NCI-H345 (cell line): Measurements from ENCODE around the gene NCOA7.
A peak's percentile ranks its signal among the peaks of the same experiment; 100 is the strongest.
"Not testable (repeated sequence)": the region's sequence is repeated elsewhere in the genome, so short reads cannot be mapped to it uniquely, and the experiment has no call there.

ENCODE experiments used
- DNase-seq: peaks from one replicate; lab custom pipeline; 2025; lab: John Stamatoyannopoulos, UW

Gene NCOA7

DNA sequence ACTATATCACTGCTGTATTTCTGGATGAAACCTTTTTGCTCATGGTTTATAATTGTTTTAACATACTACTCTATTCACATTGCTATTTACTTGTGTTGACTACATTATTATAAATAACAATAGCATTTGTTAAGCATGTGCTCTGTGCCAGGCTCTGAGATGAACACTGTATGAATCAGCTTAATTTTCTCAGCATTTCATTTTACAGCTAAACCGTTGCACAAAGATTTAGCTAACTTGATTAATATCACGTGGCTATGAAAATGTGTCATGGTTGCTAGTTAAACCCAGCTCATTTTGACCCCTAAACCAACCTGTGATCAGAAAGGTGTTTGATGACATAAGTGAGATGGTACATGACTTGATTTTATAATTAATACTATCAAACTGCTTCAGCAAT is 77.5 kb downstream of the NCOA7 start:
- DNase-seq, result no peak

- DNase-seq, result no peak
Measured at GRCh38 chr6:125868678-125869395, 78.1 kb downstream of the NCOA7 start.

- DNase-seq, result no peak
Measured at GRCh38 chr6:125869427-125869826, 78.7 kb downstream of the NCOA7 start.

GRCh38 chr6:125871365-125871764 is 80.6 kb downstream of the NCOA7 start:
- peak; percentile 82 for DNase-seq

- no peak for DNase-seq
Measured at GRCh38 chr6:125872259-125872921, 81.6 kb downstream of the NCOA7 start.

DNA sequence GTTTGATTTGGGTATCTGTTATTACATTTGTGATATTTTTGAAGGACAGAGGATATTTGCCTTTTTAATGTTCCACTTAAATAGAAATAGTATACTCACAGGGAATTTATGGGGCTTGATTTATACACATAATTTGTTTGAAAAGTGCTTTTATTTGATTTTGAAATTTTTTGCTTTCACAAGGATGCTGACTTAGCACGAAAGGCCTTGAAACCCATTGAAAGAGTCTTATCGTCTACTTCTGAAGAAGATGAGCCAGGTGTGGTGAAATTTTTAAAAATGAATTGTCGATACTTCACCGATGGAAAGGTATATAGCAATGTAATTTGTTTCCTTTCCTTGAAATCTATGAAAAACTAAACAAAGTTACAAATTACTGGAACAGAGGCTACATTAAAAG is 91.5 kb downstream of the NCOA7 start:
- DNase-seq, result no peak

DNA sequence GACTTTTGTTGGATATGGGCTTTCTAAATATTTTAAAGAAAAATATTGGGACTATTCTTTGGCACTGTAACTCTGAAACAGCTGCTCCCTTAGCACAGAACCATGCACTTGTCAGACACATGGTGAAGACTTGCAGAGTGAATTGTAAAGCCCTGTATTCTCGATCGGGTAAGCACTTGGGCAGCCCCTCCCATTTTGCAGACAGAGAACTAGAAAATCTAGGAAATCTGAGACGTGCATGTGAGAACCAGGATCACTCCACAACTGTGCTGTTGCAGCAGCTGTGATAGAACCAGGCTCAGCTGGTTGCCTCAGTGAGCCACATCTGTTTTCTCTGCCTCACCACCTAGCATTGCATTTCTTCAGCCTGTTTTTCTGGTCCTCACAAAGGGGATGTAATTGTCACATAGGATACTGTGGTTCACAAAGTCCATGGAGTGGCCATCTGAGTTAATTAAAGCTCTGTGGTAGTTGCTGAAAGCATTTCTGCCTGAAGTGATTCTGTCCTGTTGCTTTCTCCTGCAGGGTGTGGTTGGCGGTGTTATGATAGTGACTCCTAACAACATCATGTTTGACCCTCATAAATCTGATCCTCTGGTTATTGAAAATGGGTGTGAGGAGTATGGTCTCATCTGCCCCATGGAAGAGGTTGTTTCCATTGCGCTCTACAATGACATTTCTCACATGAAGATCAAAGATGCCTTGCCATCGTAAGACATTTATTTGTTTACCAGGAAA is 94.0 kb downstream of the NCOA7 start:
- DNase-seq, result no peak

GRCh38 chr6:125886021-125886420 is 95.3 kb downstream of the NCOA7 start:
- DNase-seq, result no peak

DNA sequence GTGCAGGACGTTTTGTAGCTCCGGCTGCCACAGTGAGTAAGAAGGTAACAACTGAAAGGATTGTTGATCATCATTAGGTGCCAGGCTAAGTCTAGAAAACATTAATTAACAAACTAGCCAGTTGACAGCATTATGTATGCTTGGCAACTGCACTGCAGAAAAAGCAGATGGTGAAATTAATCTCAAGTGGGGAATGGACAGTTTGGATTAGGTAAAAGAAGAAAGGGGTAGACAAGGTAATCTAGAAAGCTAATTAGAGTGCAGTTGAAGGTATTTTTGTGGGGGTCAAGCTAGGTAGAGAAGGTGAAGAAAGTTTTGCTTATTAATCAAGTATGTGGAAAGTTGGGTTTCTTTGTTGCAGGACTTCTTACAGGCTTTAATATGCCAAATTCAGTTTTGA is 96.2 kb downstream of the NCOA7 start:
- DNase-seq, result no peak

GRCh38 chr6:125887372-125887771 is 96.6 kb downstream of the NCOA7 start:
- no peak for DNase-seq

DNA sequence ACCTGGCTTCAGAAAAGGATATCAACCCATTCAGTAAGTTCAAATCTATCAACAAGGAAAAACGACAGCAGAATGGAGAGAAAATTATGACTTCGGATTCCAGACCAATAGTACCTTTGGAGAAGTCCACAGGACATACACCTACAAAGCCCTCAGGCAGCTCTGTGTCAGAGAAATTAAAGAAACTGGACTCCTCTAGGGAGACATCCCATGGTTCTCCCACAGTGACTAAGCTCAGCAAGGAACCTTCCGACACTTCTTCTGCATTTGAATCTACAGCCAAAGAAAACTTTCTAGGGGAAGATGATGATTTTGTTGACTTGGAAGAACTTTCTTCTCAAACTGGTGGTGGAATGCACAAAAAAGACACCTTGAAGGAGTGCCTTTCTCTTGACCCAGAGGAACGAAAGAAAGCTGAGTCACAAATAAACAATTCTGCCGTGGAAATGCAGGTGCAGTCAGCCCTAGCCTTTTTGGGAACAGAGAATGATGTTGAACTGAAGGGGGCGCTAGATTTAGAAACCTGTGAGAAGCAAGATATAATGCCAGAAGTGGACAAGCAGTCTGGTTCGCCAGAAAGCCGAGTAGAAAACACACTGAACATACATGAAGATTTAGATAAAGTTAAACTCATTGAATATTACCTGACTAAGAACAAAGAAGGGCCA is 98.4 kb downstream of the NCOA7 start:
- no peak for DNase-seq

DNA sequence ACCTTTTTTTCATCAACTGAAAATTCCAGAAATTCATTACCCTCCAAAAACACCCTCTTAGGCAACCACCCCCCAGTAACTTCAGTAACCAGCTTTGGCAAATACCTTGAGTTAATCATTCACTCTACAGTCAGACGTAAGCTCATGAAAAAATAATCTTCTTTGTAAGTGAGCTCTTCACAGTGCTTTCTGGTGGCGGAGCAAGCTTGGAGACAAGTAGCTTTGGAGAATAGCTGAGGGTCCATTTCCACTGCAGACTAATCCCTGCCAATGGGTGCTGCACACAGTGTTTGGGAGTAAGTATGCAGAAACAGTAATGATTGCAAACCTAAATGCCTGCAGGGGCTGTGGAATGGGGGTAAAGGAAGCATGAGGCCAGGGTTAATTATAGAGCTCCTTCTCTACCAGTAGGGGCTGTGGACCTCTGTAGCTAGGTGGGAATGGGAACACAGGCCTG is 109.0 kb downstream of the NCOA7 start:
- no peak for DNase-seq

DNA sequence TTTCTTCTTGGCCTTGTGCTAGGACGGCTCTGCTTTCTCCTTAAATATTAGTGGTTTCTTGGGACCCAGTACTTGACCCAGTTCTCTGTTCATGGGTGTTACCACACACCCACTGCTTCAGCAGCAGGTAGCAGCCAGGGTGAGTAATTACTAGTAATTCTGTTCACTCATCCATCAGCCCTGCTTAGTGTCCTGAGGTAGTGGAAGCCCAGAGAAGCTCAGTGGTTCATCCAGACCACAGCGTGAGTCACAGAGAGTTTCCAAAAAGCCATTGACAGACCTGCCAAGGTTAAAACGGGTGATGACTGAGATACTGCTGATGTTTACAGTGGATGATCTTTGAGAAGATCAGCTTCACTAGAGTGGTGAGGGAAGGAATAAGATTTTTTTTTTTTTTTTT is 114.1 kb downstream of the NCOA7 start:
- DNase-seq, result no peak

- no peak for DNase-seq
Measured at GRCh38 chr6:125906158-125906998, 115.6 kb downstream of the NCOA7 start.

DNA sequence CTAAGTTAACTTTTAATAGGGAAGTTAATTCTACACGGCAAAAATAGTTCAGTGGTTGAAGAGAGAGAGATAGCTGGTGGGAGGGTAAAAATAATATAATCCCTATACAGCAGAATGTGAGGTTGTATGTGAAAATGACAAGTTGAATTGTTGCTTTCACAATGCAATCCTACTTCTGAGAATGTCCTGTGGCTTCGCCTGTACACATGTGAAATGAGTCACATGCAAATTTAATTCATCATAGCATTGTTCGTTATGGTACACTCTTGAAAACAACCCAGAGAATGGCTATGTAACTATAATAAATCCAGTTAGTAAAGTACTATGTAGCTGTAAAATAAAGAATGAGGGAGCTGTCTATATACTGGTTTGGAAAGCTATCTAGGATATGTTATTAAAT is 119.8 kb downstream of the NCOA7 start:
- no peak for DNase-seq

DNA sequence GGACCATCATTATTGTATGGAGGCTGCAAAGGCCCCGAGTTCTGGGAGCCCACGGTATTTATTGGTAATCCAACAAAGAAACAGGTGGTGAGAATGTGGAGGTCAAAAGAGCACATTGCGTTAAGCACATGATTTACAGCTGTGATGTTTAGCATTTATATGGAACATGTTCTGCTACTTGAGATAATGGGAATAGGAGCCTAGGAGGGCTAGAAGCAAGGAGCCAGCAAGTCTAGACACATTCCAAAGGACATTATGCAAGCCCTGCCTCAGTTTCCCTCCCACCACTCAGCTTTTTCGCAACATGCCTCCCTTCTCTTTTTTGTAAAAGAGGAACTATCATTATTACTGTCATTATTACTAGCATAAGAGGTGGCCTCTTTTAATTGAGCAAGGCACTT is 120.3 kb downstream of the NCOA7 start:
- DNase-seq, result not testable (repeated sequence)

DNA sequence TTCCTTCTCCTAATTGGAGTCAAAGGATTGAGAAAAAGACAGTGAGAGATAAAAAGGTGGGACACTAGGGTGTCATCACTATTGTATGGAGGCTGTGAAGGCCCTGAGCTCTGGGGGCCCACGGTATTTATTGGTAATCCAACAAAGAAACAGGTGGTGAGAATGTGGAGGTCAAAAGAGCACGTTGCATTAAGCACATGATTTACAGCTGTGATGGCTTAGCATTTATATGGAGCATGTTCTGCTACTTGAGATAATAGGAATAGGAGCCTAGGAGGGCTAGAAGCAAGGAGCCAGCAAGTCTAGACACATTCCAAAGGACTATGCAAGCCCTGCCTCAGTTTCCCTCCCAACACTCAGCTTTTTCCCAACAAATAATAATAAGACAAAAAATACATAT is 121.7 kb downstream of the NCOA7 start:
- DNase-seq, result not testable (repeated sequence)

DNA sequence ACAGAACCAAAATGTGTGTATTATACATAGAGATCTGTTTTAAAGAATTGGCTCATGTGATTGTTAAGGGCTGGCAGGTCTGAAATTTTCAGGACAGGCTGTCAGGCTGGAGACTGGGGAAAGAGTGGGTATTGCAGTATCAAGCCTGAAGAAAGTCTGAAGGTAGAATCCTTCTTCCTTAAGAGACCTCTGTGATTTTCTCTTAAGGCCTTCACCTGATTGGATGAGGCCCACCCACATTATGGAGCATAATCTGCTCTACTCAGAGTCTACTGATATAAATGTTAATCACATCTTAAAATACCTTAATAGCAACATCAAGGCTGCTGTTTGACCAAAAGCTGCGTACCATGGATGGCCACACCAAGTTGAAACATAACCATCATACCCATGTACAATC is 122.4 kb downstream of the NCOA7 start:
- no peak for DNase-seq

DNA sequence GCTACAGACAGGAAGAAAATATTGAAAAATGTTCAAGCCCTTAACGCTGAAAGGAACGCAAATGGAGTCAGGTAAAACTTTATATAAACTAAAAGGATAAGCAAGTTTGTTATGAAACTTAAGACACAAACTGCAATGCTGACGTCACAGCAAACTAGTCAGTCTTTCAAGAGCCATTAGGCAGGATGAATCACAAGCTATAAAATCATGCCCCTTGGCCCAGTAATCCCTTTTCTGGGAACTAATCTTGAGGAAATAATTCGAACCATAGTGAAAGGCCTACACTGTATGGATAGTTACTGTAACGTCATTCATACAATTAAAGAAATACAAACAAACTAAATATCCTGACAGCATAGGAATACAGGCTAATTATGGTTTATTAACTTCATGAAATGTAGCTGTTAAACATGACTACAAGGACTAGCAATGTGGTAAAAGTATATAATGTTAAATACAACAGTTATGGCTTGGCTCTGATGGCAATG is 123.1 kb downstream of the NCOA7 start:
- DNase-seq, result no peak

DNA sequence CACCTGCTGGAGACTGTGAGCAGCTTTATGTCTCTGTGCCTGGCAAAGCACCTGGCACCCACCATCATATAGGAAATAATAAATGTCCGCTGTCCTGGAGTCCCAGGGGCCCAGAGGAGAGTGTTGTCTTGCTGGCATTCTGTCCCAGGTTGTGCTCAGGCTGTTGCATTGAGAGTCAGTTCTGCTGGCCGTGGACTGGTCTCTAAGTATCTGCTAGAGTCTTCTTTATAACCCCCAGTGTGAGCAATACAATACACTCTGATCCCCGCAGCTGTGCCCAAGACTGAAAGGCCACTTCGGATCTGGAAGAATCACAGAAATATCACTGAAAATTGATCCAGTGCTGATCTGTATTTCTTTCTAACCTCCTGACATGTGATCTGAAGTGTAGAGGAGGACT is 127.5 kb downstream of the NCOA7 start:
- DNase-seq, result no peak
